Ishikawa (cell line): Measurements from ENCODE around the gene STX12.

Experiments
- CEBPB ChIP-seq: IDR thresholded peaks from 2 replicates; pipeline ENCODE4 v1.6.1; 2012
- CREB1 ChIP-seq: IDR thresholded peaks from 2 replicates; pipeline ENCODE4 v1.6.1; 2012; ENCODE audit warnings: low read depth
- FOXM1 ChIP-seq: IDR thresholded peaks from 2 replicates; pipeline ENCODE4 v1.6.1; 2012; ENCODE audit warnings: low read depth, borderline replicate concordance
- RAD21 ChIP-seq: IDR thresholded peaks from 2 replicates; pipeline ENCODE4 v1.6.1; 2012; ENCODE audit warnings: low read depth
- TF ChIP-seq, protein P1 (sequence below): IDR thresholded peaks from 2 replicates; pipeline ENCODE4 v1.6.1; 2012

DNA sequence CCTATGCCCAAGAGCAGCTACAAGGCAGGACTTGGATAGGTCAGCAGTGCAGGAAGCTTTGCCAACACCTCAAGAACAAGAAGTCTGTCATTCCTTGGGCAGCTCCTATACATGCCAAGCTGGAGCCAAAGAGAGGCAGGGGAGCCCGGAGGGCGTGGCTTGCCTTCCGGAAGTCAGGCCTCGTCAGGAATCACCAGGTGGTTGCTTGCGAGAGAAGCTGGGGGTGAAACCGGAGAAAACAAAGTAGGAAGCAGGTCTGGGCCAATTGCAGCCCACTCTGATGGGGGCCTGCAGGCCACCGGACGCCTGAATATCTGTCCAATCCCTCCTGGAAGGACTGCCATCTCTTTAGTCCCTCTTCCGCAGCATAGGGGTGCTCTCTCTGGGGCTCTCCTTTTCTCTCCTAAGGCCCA lies 48.1 kb upstream of the STX12 start:
- TF ChIP-seq RAD21 (no peak), FOXM1 (no peak), CEBPB (no peak), CREB1 (no peak)
- TF ChIP-seq, protein P1, sequence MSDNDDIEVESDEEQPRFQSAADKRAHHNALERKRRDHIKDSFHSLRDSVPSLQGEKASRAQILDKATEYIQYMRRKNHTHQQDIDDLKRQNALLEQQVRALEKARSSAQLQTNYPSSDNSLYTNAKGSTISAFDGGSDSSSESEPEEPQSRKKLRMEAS = no peak
